ENCODE data around the gene KLF2.

KLF2 gene

GRCh38 chr19:16328824-16329482 is 4.3 kb downstream of the KLF2 start:
- H3K9ac ChIP-seq (ENCODE audit: low read length): peak overlapping the region; percentile 39
- peaks cover 31% of the 10 kb centered on the region for H3K36me3 ChIP-seq (ENCODE audit: insufficient read depth, low read length)
- peak overlapping the region in 1 of 2 donors; percentile 83 for H3K4me3 ChIP-seq (ENCODE audit: low read depth in 1 of 2, low read length in 2 of 2)
- peak overlapping the region; percentile 66 for H3K27ac ChIP-seq (ENCODE audit: low read depth, low read length)
- H3K27me3 ChIP-seq (ENCODE audit: control insufficient read depth in 1 of 2, insufficient read depth in 2 of 2, low read length in 2 of 2): no peaks in the 10 kb centered on the region
- peaks cover 26% of the 10 kb centered on the region for H3K4me1 ChIP-seq (ENCODE audit: insufficient read depth, low read length)
- no peaks in the 10 kb centered on the region for H3K9me3 ChIP-seq (ENCODE audit: low read length)

- Histone ChIP-seq H3K9ac (ENCODE audit: low read length) (no peak overlapping the region), H3K27me3 (ENCODE audit: control insufficient read depth in 1 of 2, insufficient read depth in 2 of 2, low read length in 2 of 2) (no peaks in the 10 kb centered on the region), H3K36me3 (ENCODE audit: insufficient read depth, low read length) (peaks cover 31% of the 10 kb centered on the region), H3K4me3 (ENCODE audit: low read depth in 1 of 2, low read length in 2 of 2) (no peak overlapping the region), H3K4me1 (ENCODE audit: insufficient read depth, low read length) (peaks cover 24% of the 10 kb centered on the region), H3K27ac (ENCODE audit: low read depth, low read length) (no peak overlapping the region), H3K9me3 (ENCODE audit: low read length) (no peaks in the 10 kb centered on the region)
Measured at GRCh38 chr19:16330368-16330801, 5.8 kb downstream of the KLF2 start.

GRCh38 chr19:16330806-16331690 is 6.4 kb downstream of the KLF2 start:
- Histone ChIP-seq H3K4me1 (ENCODE audit: insufficient read depth, low read length) (peaks cover 24% of the 10 kb centered on the region), H3K4me3 (ENCODE audit: low read depth in 1 of 2, low read length in 2 of 2) (no peak overlapping the region), H3K36me3 (ENCODE audit: insufficient read depth, low read length) (peaks cover 28% of the 10 kb centered on the region)

GRCh38 chr19:16333001-16333586 is 8.5 kb downstream of the KLF2 start:
- H3K27ac ChIP-seq (ENCODE audit: low read depth, low read length): no peak overlapping the region
- H3K4me1 ChIP-seq (ENCODE audit: insufficient read depth, low read length): peaks cover 10% of the 10 kb centered on the region

More at GRCh38 chr19:16330806-16331690, 6.4 kb downstream of the KLF2 start:
- H3K27ac ChIP-seq (ENCODE audit: low read depth, low read length): no peak overlapping the region
- no peaks in the 10 kb centered on the region for H3K27me3 ChIP-seq (ENCODE audit: control insufficient read depth in 1 of 2, insufficient read depth in 2 of 2, low read length in 2 of 2)
- H3K9ac ChIP-seq (ENCODE audit: low read length): no peak overlapping the region
- H3K9me3 ChIP-seq (ENCODE audit: low read length): no peaks in the 10 kb centered on the region

GRCh38 chr19:16334411-16334810 is 9.8 kb downstream of the KLF2 start:
- no peaks in the 10 kb centered on the region for H3K36me3 ChIP-seq (ENCODE audit: insufficient read depth, low read length)
- H3K4me3 ChIP-seq (ENCODE audit: low read depth in 1 of 2, low read length in 2 of 2): no peak overlapping the region
- no peaks in the 10 kb centered on the region for H3K4me1 ChIP-seq (ENCODE audit: insufficient read depth, low read length)
- H3K9me3 ChIP-seq (ENCODE audit: low read length): no peaks in the 10 kb centered on the region
- H3K27me3 ChIP-seq (ENCODE audit: control insufficient read depth in 1 of 2, insufficient read depth in 2 of 2, low read length in 2 of 2): no peaks in the 10 kb centered on the region
- no peak overlapping the region for H3K9ac ChIP-seq (ENCODE audit: low read length)
- no peak overlapping the region for H3K27ac ChIP-seq (ENCODE audit: low read depth, low read length)

More at GRCh38 chr19:16333001-16333586, 8.5 kb downstream of the KLF2 start:
- no peak overlapping the region for H3K4me3 ChIP-seq (ENCODE audit: low read depth in 1 of 2, low read length in 2 of 2)
- H3K9me3 ChIP-seq (ENCODE audit: low read length): no peaks in the 10 kb centered on the region
- no peaks in the 10 kb centered on the region for H3K27me3 ChIP-seq (ENCODE audit: control insufficient read depth in 1 of 2, insufficient read depth in 2 of 2, low read length in 2 of 2)
- H3K9ac ChIP-seq (ENCODE audit: low read length): no peak overlapping the region
- peaks cover 8% of the 10 kb centered on the region for H3K36me3 ChIP-seq (ENCODE audit: insufficient read depth, low read length)

GRCh38 chr19:16335226-16335625 is 10.6 kb downstream of the KLF2 start:
- H3K4me1 ChIP-seq (ENCODE audit: insufficient read depth, low read length): no peaks in the 10 kb centered on the region
- H3K9ac ChIP-seq (ENCODE audit: low read length): no peak overlapping the region
- H3K27me3 ChIP-seq (ENCODE audit: control insufficient read depth in 1 of 2, insufficient read depth in 2 of 2, low read length in 2 of 2): no peaks in the 10 kb centered on the region
- no peak overlapping the region for H3K4me3 ChIP-seq (ENCODE audit: low read depth in 1 of 2, low read length in 2 of 2)
- no peaks in the 10 kb centered on the region for H3K36me3 ChIP-seq (ENCODE audit: insufficient read depth, low read length)
- H3K27ac ChIP-seq (ENCODE audit: low read depth, low read length): no peak overlapping the region
- no peaks in the 10 kb centered on the region for H3K9me3 ChIP-seq (ENCODE audit: low read length)

DNA sequence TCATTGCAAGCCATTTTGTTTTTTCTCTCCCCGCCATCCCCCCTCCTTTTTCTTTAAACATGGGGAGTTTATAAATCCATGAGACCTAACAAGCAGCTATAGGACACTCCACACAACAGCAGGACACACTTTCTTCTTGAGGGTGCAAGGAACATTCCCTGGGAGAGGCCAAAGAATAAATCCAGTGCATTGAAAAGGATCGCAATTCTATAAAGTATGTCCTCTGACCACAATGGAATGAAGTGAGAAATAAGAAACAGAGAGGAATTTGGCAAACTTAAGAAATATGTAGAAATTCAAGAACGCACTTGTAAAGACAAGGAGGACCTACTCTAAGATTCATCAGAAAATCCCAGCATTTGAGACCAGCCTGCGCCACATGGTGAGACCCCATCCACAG is 11.9 kb downstream of the KLF2 start:
- Histone ChIP-seq H3K27me3 (ENCODE audit: control insufficient read depth in 1 of 2, insufficient read depth in 2 of 2, low read length in 2 of 2) (no peaks in the 10 kb centered on the region), H3K9me3 (ENCODE audit: low read length) (no peaks in the 10 kb centered on the region), H3K27ac (ENCODE audit: low read depth, low read length) (no peak overlapping the region), H3K4me1 (ENCODE audit: insufficient read depth, low read length) (no peaks in the 10 kb centered on the region), H3K4me3 (ENCODE audit: low read depth in 1 of 2, low read length in 2 of 2) (no peak overlapping the region), H3K36me3 (ENCODE audit: insufficient read depth, low read length) (no peaks in the 10 kb centered on the region), H3K9ac (ENCODE audit: low read length) (no peak overlapping the region)

DNA sequence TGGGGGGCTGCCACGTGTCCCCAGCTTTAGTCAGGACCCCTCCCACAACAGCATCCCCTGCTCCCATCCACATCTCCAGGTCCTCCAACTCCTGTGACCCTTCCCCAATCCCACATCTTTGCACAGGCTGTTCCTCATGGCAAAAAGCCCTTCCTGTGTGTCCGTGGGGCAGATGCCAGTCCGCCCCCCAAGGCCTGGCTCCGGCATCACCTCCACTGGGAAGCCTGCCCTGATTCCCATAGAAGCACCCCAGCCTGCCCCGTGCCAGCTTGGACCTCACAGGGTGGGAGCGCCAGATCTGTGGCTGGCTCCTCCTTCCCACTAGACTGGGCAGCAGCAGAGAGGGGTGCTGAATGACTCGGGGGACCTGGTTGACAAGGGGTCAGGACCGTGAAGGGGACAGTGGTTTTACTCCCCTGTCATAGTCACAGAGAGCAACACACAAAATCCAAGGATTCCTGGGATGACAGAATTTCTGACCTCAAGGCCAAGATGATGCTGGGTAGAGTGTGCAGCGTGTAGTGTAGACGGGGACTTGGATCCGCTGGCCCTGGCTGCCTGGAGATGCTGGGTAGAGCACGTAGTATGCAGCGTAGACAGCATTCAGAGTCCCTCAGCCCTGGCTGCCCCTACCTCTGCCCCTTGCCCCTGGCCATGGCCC is 13.3 kb downstream of the KLF2 start:
- Histone ChIP-seq H3K36me3 (ENCODE audit: insufficient read depth, low read length) (no peaks in the 10 kb centered on the region), H3K27me3 (ENCODE audit: control insufficient read depth in 1 of 2, insufficient read depth in 2 of 2, low read length in 2 of 2) (no peaks in the 10 kb centered on the region), H3K9me3 (ENCODE audit: low read length) (no peaks in the 10 kb centered on the region), H3K27ac (ENCODE audit: low read depth, low read length) (no peak overlapping the region), H3K9ac (ENCODE audit: low read length) (no peak overlapping the region), H3K4me1 (ENCODE audit: insufficient read depth, low read length) (peaks cover 9% of the 10 kb centered on the region), H3K4me3 (ENCODE audit: low read depth in 1 of 2, low read length in 2 of 2) (no peak overlapping the region)

GRCh38 chr19:16338470-16339360 is 14.1 kb downstream of the KLF2 start:
- Histone ChIP-seq H3K9ac (ENCODE audit: low read length) (no peak overlapping the region), H3K9me3 (ENCODE audit: low read length) (no peaks in the 10 kb centered on the region), H3K27me3 (ENCODE audit: control insufficient read depth in 1 of 2, insufficient read depth in 2 of 2, low read length in 2 of 2) (no peaks in the 10 kb centered on the region), H3K27ac (ENCODE audit: low read depth, low read length) (no peak overlapping the region), H3K36me3 (ENCODE audit: insufficient read depth, low read length) (no peaks in the 10 kb centered on the region), H3K4me3 (ENCODE audit: low read depth in 1 of 2, low read length in 2 of 2) (no peak overlapping the region), H3K4me1 (ENCODE audit: insufficient read depth, low read length) (peaks cover 9% of the 10 kb centered on the region)

DNA sequence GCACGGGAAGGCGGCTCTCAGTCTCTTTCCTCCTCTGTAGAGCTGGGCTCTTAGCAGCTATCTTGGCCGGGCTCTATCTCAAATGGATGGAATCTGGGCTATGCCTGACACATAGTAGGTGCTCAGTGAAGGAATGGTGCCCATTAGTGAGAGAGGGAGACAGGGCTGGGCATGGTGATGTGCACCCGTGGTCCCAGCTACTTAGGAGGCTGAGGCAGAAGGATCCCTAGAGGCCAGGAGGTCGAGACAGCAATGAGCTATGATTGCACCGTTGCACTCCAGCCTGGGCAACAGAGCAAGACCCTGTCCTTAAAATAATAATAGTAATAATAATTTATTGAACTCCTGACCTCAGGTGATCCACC is 14.7 kb downstream of the KLF2 start:
- Histone ChIP-seq H3K4me1 (ENCODE audit: insufficient read depth, low read length) (peaks cover 9% of the 10 kb centered on the region), H3K27me3 (ENCODE audit: control insufficient read depth in 1 of 2, insufficient read depth in 2 of 2, low read length in 2 of 2) (no peaks in the 10 kb centered on the region), H3K9ac (ENCODE audit: low read length) (no peak overlapping the region), H3K36me3 (ENCODE audit: insufficient read depth, low read length) (no peaks in the 10 kb centered on the region), H3K9me3 (ENCODE audit: low read length) (no peaks in the 10 kb centered on the region), H3K4me3 (ENCODE audit: low read depth in 1 of 2, low read length in 2 of 2) (no peak overlapping the region), H3K27ac (ENCODE audit: low read depth, low read length) (no peak overlapping the region)

Measured in muscle layer of colon (tissue), 2 donors.